ENCODE results near the gene SCN9A. TPM values are rescaled to one million over a fixed set of nuclear protein-coding genes. Genes with fewer than 3 reads are reported as not detected.

The SCN9A gene
- 0.42 and 0.71 TPM in 2 replicates for total RNA-seq

GRCh38 chr2:166375736-166376487, at the start of gene SCN9A:
TSS of gene SCN9A (minus strand) at chr2:166375944. CDS start at chr2:166311756, 64,188 bp downstream.

Other genes starting within 250 kb of the SCN9A start
- gene SCN1A, start 247.9 kb downstream of the SCN9A start, total RNA-seq, result not detected in 2 replicates
- gene SCN7A, start 118.3 kb upstream of the SCN9A start, total RNA-seq, result not detected in 2 replicates